CD8-positive, alpha-beta memory T cell (primary cell): ENCODE data around the gene RALA. TPM values are rescaled to one million over a fixed set of nuclear protein-coding genes. Genes with fewer than 3 reads are reported as not detected.
"Not testable (repeated sequence)": the region's sequence is repeated elsewhere in the genome, so short reads cannot be mapped to it uniquely, and the experiment has no call there.

Experiments
- CTCF ChIA-PET: fragments of 350-600 bp; sonication (Branson Sonifier 250); formaldehyde crosslinking; loops from one replicate; lab custom pipeline; 2021; ENCODE audit warnings: antibody characterized with exemption; lab: Charles Lee
- POLR2A ChIA-PET: fragments of 350-600 bp; sonication (Branson Sonifier 250); formaldehyde crosslinking; loops from one replicate; lab custom pipeline; 2021; ENCODE audit warnings: antibody characterized with exemption; lab: Charles Lee
- DNase-seq, 5 donors: peaks; one replicate each; pipeline versions ENCODE4 v3.0.0 to v3.0.0-alpha.2; 2020 to 2022; ENCODE audit warnings: mixed read lengths in 1 of 5
- H3K27ac ChIP-seq: one replicate; pipeline ENCODE4 v1.7.0; 2013; ENCODE audit warnings: low read depth, mild to moderate bottlenecking, low read length, moderate library complexity
- H3K27me3 ChIP-seq: 2 replicates; pipeline ENCODE4 v1.7.0; 2013; ENCODE audit warnings: low read length, mild to moderate bottlenecking; ENCODE audit not compliant: insufficient read depth, poor library complexity, severe bottlenecking
- H3K36me3 ChIP-seq: 2 replicates; pipeline ENCODE4 v1.7.0; 2013; ENCODE audit warnings: mild to moderate bottlenecking, low read length, moderate library complexity; ENCODE audit not compliant: insufficient read depth
- H3K4me1 ChIP-seq: 2 replicates; pipeline ENCODE4 v1.7.0; 2013; ENCODE audit warnings: mild to moderate bottlenecking, low read length, moderate library complexity; ENCODE audit not compliant: insufficient read depth
- H3K4me3 ChIP-seq: 2 replicates; pipeline ENCODE4 v1.7.0; 2013; ENCODE audit warnings: mild to moderate bottlenecking, low read length
- H3K9me3 ChIP-seq: 2 replicates; pipeline ENCODE4 v1.7.0; 2013; ENCODE audit warnings: mild to moderate bottlenecking, low read length
- H3K27ac Mint-ChIP-seq, 8 donors: one replicate each; pipeline ENCODE4 v1.8.0; 2020 to 2021; ENCODE audit warnings: mixed read lengths in 8 of 8, mild to moderate bottlenecking in 6 of 8, inconsistent platforms in 3 of 8, moderate library complexity in 3 of 8
- H3K27me3 Mint-ChIP-seq, 2 donors: one replicate each; pipeline ENCODE4 v1.8.0; 2020 to 2021; ENCODE audit warnings: mixed read lengths in 2 of 2, mild to moderate bottlenecking in 1 of 2, moderate library complexity in 1 of 2
- H3K36me3 Mint-ChIP-seq, 3 donors: one replicate each; pipeline ENCODE4 v1.8.0; 2020 to 2021; ENCODE audit warnings: mixed read lengths in 3 of 3, inconsistent platforms in 1 of 3, mild to moderate bottlenecking in 1 of 3
- H3K4me1 Mint-ChIP-seq, 3 donors: one replicate each; pipeline ENCODE4 v1.8.0; 2020 to 2021; ENCODE audit warnings: mixed read lengths in 3 of 3, inconsistent platforms in 1 of 3, mild to moderate bottlenecking in 1 of 3
- H3K4me3 Mint-ChIP-seq, 7 donors: one replicate each; pipeline ENCODE4 v1.8.0; 2020 to 2021; ENCODE audit warnings: mixed read lengths in 7 of 7, mild to moderate bottlenecking in 6 of 7, moderate library complexity in 4 of 7, inconsistent platforms in 2 of 7
- H3K9me3 Mint-ChIP-seq, 5 donors: one replicate each; pipeline ENCODE4 v1.8.0; 2020 to 2022; ENCODE audit warnings: mixed read lengths in 5 of 5, mild to moderate bottlenecking in 3 of 5, moderate library complexity in 2 of 5, inconsistent platforms in 1 of 5
- polyA plus RNA-seq: library from polyadenylated mRNA; unstranded; fragments of 300-500 nt; fragmentation: Illumina TruSeq; gene quantifications from one replicate; pipeline ENCODE4 v1.2.3, GENCODE V29; 2021
- total RNA-seq, 2 experiments: library from RNA; stranded (reverse); gene quantifications; one replicate each; pipeline ENCODE4 v1.2.3, GENCODE V29; 2021

The RALA gene
- total and polyA plus RNA-seq, 3 experiments from 2014 or later, result 32.9 to 38.6 (median 33.0) TPM

- H3K4me1 ChIP-seq, result no peaks in the 10 kb centered on the region
- no peak overlapping the region for H3K27ac ChIP-seq
- CTCF ChIA-PET, result interaction anchor here (0.9 to 19.5 kb wide), 4 partner anchors 10 to 165 kb away, joined by 3 to 346 read pairs (median 27); no protein-coding TSS in a partner anchor
- Mint-ChIP-seq H3K27ac (peak overlapping the region in 2 of 8 donors; percentile 23 to 83), H3K9me3 (no peaks in the 10 kb centered on the region), H3K4me1 (peaks cover 7 to 17% (median 16%) of the 10 kb centered on the region in 3 donors), H3K36me3 (peaks cover 0 to 2% (median 0%) of the 10 kb centered on the region in 3 donors), H3K27me3 (no peaks in the 10 kb centered on the region), H3K4me3 (no peak overlapping the region)
- H3K9me3 ChIP-seq, result no peaks in the 10 kb centered on the region
- no peak for DNase-seq
- POLR2A ChIA-PET, result no interaction called here
- H3K27me3 ChIP-seq, result no peaks in the 10 kb centered on the region
- no peak overlapping the region for H3K4me3 ChIP-seq
- H3K36me3 ChIP-seq, result no peaks in the 10 kb centered on the region
Measured at GRCh38 chr7:39744620-39745019, 121.2 kb downstream of the RALA start.

GRCh38 chr7:39745320-39745719 is 121.9 kb downstream of the RALA start:
- no peak overlapping the region for H3K4me3 Mint-ChIP-seq
- no peak for DNase-seq
- H3K27ac Mint-ChIP-seq, result peak overlapping the region in 1 of 8 donors; percentile 83
- no peaks in the 10 kb centered on the region for H3K27me3 Mint-ChIP-seq
- Histone ChIP-seq H3K4me1 (no peaks in the 10 kb centered on the region), H3K27me3 (no peaks in the 10 kb centered on the region), H3K36me3 (no peaks in the 10 kb centered on the region), H3K27ac (no peak overlapping the region), H3K9me3 (no peaks in the 10 kb centered on the region), H3K4me3 (no peak overlapping the region)
- ChIA-PET POLR2A (no interaction called here), CTCF (interaction anchor here (0.6 to 19.5 kb wide), 11 partner anchors 10 to 200 kb away, joined by 3 to 346 read pairs (median 3); no protein-coding TSS in a partner anchor)
- H3K4me1 Mint-ChIP-seq, result peaks cover 9 to 17% (median 14%) of the 10 kb centered on the region in 3 donors
- peaks cover 0 to 2% (median 0%) of the 10 kb centered on the region in 3 donors for H3K36me3 Mint-ChIP-seq
- no peaks in the 10 kb centered on the region for H3K9me3 Mint-ChIP-seq

GRCh38 chr7:39746103-39746819 is 122.9 kb downstream of the RALA start:
- Mint-ChIP-seq H3K4me3 (no peak overlapping the region), H3K27ac (peak overlapping the region in 5 of 8 donors; percentile 26 to 60 (median 42)), H3K9me3 (no peaks in the 10 kb centered on the region), H3K36me3 (peaks cover 0 to 2% (median 1%) of the 10 kb centered on the region in 3 donors), H3K27me3 (no peaks in the 10 kb centered on the region), H3K4me1 (peaks cover 8 to 12% (median 9%) of the 10 kb centered on the region in 3 donors)
- H3K27me3 ChIP-seq, result no peaks in the 10 kb centered on the region
- no peaks in the 10 kb centered on the region for H3K9me3 ChIP-seq
- DNase-seq, result peak; percentile 30 to 64 (median 38)
- H3K4me3 ChIP-seq, result no peak overlapping the region
- no peak overlapping the region for H3K27ac ChIP-seq
- POLR2A ChIA-PET, result no interaction called here
- CTCF ChIA-PET, result interaction anchor here (0.6 to 19.5 kb wide), 11 partner anchors 11 to 200 kb away, joined by 3 to 346 read pairs (median 3); no protein-coding TSS in a partner anchor
- no peaks in the 10 kb centered on the region for H3K4me1 ChIP-seq
- H3K36me3 ChIP-seq, result no peaks in the 10 kb centered on the region

- Mint-ChIP-seq H3K9me3 (no peaks in the 10 kb centered on the region), H3K4me3 (no peak overlapping the region), H3K36me3 (peaks cover 0 to 10% (median 7%) of the 10 kb centered on the region in 3 donors), H3K27ac (no peak overlapping the region), H3K27me3 (no peaks in the 10 kb centered on the region), H3K4me1 (peaks cover 6 to 12% (median 7%) of the 10 kb centered on the region in 3 donors)
- H3K4me3 ChIP-seq, result no peak overlapping the region
- H3K4me1 ChIP-seq, result no peaks in the 10 kb centered on the region
- DNase-seq, result no peak
- CTCF ChIA-PET, result interaction anchor here (19.5 kb wide), 1 partner anchor 170 kb away, joined by 346 read pairs; no protein-coding TSS in a partner anchor
- H3K9me3 ChIP-seq, result no peaks in the 10 kb centered on the region
- no peaks in the 10 kb centered on the region for H3K27me3 ChIP-seq
- H3K27ac ChIP-seq, result no peak overlapping the region
- POLR2A ChIA-PET, result no interaction called here
- H3K36me3 ChIP-seq, result no peaks in the 10 kb centered on the region
Measured at GRCh38 chr7:39749177-39749576, 125.8 kb downstream of the RALA start.

DNA sequence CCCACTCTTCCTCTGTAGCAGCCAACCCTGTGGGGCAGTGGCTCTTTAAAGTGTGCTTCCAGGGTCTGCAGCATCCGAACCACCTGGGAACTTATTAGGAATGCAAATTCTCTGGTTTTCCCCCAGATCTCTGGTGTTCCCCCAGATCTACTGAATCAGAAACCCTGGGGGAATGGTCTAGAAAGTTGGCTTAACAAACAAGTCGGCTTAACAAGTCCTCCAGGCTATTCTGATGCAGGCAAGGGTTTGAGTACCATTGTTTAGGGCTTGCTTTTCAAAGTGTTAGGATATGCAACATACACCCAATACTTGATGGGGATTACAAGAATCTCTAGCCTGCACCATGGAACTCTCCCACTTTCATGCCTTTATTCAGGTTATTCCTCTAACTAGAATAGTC is 126.3 kb downstream of the RALA start:
- Mint-ChIP-seq H3K9me3 (no peaks in the 10 kb centered on the region), H3K4me1 (peaks cover 6 to 12% (median 7%) of the 10 kb centered on the region in 3 donors), H3K36me3 (peaks cover 0 to 10% (median 7%) of the 10 kb centered on the region in 3 donors), H3K27me3 (no peaks in the 10 kb centered on the region), H3K27ac (no peak overlapping the region), H3K4me3 (no peak overlapping the region)
- H3K9me3 ChIP-seq, result no peaks in the 10 kb centered on the region
- no peaks in the 10 kb centered on the region for H3K36me3 ChIP-seq
- H3K27ac ChIP-seq, result no peak overlapping the region
- no peaks in the 10 kb centered on the region for H3K4me1 ChIP-seq
- no peak for DNase-seq
- POLR2A ChIA-PET, result no interaction called here
- CTCF ChIA-PET, result interaction anchor here (19.5 kb wide), 1 partner anchor 170 kb away, joined by 346 read pairs; no protein-coding TSS in a partner anchor
- no peak overlapping the region for H3K4me3 ChIP-seq
- no peaks in the 10 kb centered on the region for H3K27me3 ChIP-seq

GRCh38 chr7:39750253-39751077 is 127.1 kb downstream of the RALA start:
- Histone ChIP-seq H3K36me3 (no peaks in the 10 kb centered on the region), H3K27ac (no peak overlapping the region), H3K27me3 (no peaks in the 10 kb centered on the region), H3K4me1 (no peaks in the 10 kb centered on the region), H3K9me3 (no peaks in the 10 kb centered on the region), H3K4me3 (no peak overlapping the region)
- no peak overlapping the region for H3K27ac Mint-ChIP-seq
- no peaks in the 10 kb centered on the region for H3K9me3 Mint-ChIP-seq
- ChIA-PET CTCF (interaction anchor here (19.5 kb wide), 1 partner anchor 171 kb away, joined by 346 read pairs; no protein-coding TSS in a partner anchor), POLR2A (no interaction called here)
- H3K36me3 Mint-ChIP-seq, result peaks cover 0 to 10% (median 7%) of the 10 kb centered on the region in 3 donors
- DNase-seq, result no peak
- peaks cover 6 to 12% (median 7%) of the 10 kb centered on the region in 3 donors for H3K4me1 Mint-ChIP-seq
- H3K27me3 Mint-ChIP-seq, result no peaks in the 10 kb centered on the region
- H3K4me3 Mint-ChIP-seq, result no peak overlapping the region

- DNase-seq, H3K27ac ChIP-seq, H3K36me3 Mint-ChIP-seq, POLR2A ChIA-PET, H3K4me1 ChIP-seq, H3K4me1 Mint-ChIP-seq, H3K4me3 Mint-ChIP-seq, H3K4me3 ChIP-seq, H3K9me3 Mint-ChIP-seq, H3K9me3 ChIP-seq, H3K27me3 ChIP-seq, H3K27me3 Mint-ChIP-seq, H3K36me3 ChIP-seq: not testable (repeated sequence)
- peak overlapping the region in 2 of 8 donors; percentile 1 to 9 for H3K27ac Mint-ChIP-seq
- CTCF ChIA-PET, result interaction anchor here (3.0 kb wide), 1 partner anchor 173 kb away, joined by 11 read pairs; no protein-coding TSS in a partner anchor
Measured at GRCh38 chr7:39753237-39753636, 129.9 kb downstream of the RALA start.
